GM19240 (cell line): ENCODE data around the gene DHRS12.

Source experiments
- DNase-seq: peaks from one replicate; pipeline ENCODE4 v3.0.0; 2011; ENCODE audit warnings: low spot score; ENCODE audit not compliant: insufficient read length

Gene DHRS12

GRCh38 chr13:51761643-51762350 is 42.2 kb downstream of the DHRS12 start:
- no peak for DNase-seq

GRCh38 chr13:51760592-51760991 is 43.4 kb downstream of the DHRS12 start:
- DNase-seq: no peak

- DNase-seq: no peak
Observed at GRCh38 chr13:51759240-51759639, 44.7 kb downstream of the DHRS12 start.

GRCh38 chr13:51758691-51759090 is 45.3 kb downstream of the DHRS12 start:
- DNase-seq: no peak

- no peak for DNase-seq
Observed at GRCh38 chr13:51756651-51757050, 47.3 kb downstream of the DHRS12 start.

GRCh38 chr13:51747438-51748434 is 56.2 kb downstream of the DHRS12 start:
- DNase-seq: no peak

- no peak for DNase-seq
Observed at GRCh38 chr13:51746802-51747201, 57.2 kb downstream of the DHRS12 start.

- DNase-seq: no peak
Observed at GRCh38 chr13:51745243-51745642, 58.7 kb downstream of the DHRS12 start.

GRCh38 chr13:51742611-51743010 is 61.4 kb downstream of the DHRS12 start:
- no peak for DNase-seq

- DNase-seq: no peak
Observed at GRCh38 chr13:51742031-51742430, 61.9 kb downstream of the DHRS12 start.

- no peak for DNase-seq
Observed at GRCh38 chr13:51740698-51741097, 63.3 kb downstream of the DHRS12 start.

- DNase-seq: no peak
Observed at GRCh38 chr13:51739027-51739764, 64.8 kb downstream of the DHRS12 start.

GRCh38 chr13:51738226-51738905 is 65.6 kb downstream of the DHRS12 start:
- DNase-seq: no peak

GRCh38 chr13:51737609-51738008 is 66.4 kb downstream of the DHRS12 start:
- no peak for DNase-seq

GRCh38 chr13:51734786-51735185 is 69.2 kb downstream of the DHRS12 start:
- no peak for DNase-seq

GRCh38 chr13:51733374-51734298 is 70.3 kb downstream of the DHRS12 start:
- DNase-seq: no peak

GRCh38 chr13:51731759-51732158 is 72.2 kb downstream of the DHRS12 start:
- DNase-seq: no peak

- DNase-seq: no peak
Observed at GRCh38 chr13:51730927-51731326, 73.0 kb downstream of the DHRS12 start.

GRCh38 chr13:51729866-51730553 is 74.0 kb downstream of the DHRS12 start:
- DNase-seq: no peak
